Activated naive CD4-positive, alpha-beta T cell treated with anti-CD3 and anti-CD28 coated beads, Interleukin-2, amount 50 U/mL, for 24 hours (primary cell): Measurements from ENCODE around the gene SNTA1.
A peak's percentile ranks its signal among the peaks of the same experiment; 100 is the strongest.

Source experiments
- H3K27ac Mint-ChIP-seq: one replicate; pipeline ENCODE4 v1.8.0; 2021; ENCODE audit warnings: mild to moderate bottlenecking, mixed read lengths
- H3K27me3 Mint-ChIP-seq: one replicate; pipeline ENCODE4 v1.8.0; 2021; ENCODE audit warnings: mixed read lengths
- H3K36me3 Mint-ChIP-seq: one replicate; pipeline ENCODE4 v1.8.0; 2021; ENCODE audit warnings: mixed read lengths
- H3K4me1 Mint-ChIP-seq: one replicate; pipeline ENCODE4 v1.8.0; 2021; ENCODE audit warnings: mixed read lengths
- H3K4me3 Mint-ChIP-seq: one replicate; pipeline ENCODE4 v1.8.0; 2021; ENCODE audit warnings: mild to moderate bottlenecking, mixed read lengths
- H3K9me3 Mint-ChIP-seq: one replicate; pipeline ENCODE4 v1.8.0; 2021; ENCODE audit warnings: mixed read lengths

The SNTA1 gene

DNA sequence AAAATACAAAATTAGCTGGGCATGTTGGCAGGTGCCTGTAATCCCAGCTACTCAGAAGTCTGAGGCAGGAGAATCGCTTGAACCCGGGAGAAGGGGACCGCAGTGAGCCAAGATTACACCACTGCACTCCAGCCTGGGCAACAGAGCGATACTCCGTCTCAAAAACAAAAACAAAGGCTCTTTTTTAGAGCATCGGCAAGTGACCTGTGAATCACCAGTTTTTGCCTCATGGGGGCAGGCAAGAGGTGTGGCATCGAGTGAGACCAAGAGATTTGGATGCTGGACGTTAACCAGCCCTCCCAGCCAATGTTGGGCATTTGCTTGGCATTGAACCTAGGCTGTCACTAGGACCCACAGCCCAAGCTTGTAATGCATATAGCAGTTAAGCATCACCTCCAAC lies 27.6 kb downstream of the SNTA1 start:
- Mint-ChIP-seq H3K4me3 (no peak overlapping the region), H3K4me1 (no peaks in the 10 kb centered on the region), H3K27me3 (no peaks in the 10 kb centered on the region), H3K9me3 (no peaks in the 10 kb centered on the region), H3K36me3 (peaks cover 5% of the 10 kb centered on the region), H3K27ac (no peak overlapping the region)

DNA sequence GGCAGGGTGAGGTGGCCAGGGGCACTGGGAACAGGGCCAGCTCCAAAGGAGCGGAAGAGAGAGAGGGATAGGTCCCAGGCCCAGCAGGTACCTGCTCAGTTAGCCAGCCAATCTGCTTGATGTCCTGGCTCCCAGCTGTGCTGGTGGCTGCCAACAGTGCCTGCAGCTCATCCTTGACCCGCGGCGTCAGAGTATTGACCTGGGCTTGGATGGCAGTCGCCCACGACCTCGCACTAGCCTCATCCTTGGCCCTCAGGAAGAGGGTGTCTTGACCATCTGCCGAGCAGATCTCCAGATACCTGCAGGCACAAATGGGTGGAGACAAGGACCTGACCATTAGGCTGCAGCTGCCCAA lies 31.1 kb downstream of the SNTA1 start:
- Mint-ChIP-seq H3K36me3 (peaks cover 7% of the 10 kb centered on the region), H3K9me3 (no peaks in the 10 kb centered on the region), H3K4me1 (no peaks in the 10 kb centered on the region), H3K27me3 (no peaks in the 10 kb centered on the region), H3K27ac (no peak overlapping the region), H3K4me3 (no peak overlapping the region)

DNA sequence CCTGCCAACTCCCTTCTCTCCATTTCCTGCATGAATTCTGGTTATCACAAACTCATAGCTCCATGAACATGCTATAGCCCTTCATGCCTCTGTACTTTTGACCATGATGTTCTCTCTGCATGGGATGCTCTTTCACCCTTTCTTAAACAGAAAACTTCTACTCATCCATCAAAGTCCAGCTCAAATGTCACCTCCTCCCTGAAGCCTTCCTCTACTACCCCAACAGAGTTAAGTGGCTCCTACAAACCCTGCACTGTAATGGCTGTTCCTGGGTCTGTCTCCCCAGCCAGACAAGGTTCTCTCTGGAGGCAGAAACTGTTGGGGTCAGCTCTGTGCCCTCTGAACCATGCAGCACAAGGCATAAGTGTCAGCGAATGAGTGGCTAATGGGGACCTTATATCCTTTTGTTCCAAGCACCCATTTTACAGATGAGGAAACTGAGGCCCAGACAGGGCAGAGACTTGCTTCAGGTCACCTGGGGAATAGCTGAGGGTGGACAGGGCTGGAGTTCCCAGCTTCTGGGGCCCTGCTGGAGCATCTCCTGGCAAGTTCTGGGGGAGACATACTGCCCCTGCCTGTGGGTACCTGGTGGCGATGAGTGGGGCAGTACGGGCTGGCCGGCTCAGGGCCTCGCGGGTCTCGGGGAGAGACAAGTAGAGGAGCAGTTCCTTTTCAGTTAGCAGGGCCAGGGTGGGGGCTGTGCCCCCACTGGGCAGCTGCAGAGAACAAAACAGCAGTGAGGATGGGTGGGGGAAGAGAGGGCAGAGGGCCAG lies 31.7 kb downstream of the SNTA1 start:
- no peaks in the 10 kb centered on the region for H3K4me1 Mint-ChIP-seq
- H3K27me3 Mint-ChIP-seq, result no peaks in the 10 kb centered on the region
- H3K36me3 Mint-ChIP-seq, result peaks cover 11% of the 10 kb centered on the region
- no peak overlapping the region for H3K27ac Mint-ChIP-seq
- H3K4me3 Mint-ChIP-seq, result no peak overlapping the region
- no peaks in the 10 kb centered on the region for H3K9me3 Mint-ChIP-seq

DNA sequence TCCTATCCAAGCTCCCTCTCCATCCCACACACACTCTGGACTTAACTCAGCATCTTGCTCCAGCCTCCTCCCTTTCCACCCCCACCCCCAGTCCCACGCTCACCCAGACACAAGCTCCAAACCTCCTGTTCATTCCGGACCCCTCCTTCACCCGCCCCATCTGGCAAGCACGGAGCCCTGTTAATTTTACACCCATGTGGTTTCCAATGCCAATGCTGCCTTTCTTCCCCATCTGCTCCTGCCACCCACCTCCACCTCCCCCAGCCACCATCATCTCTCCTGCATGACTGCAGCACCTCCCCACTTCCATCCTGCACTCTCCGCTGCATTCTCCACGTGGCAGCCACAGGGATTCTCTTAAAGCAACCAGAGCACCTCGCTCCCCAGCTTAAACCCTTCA lies 32.3 kb downstream of the SNTA1 start:
- H3K27me3 Mint-ChIP-seq, result no peaks in the 10 kb centered on the region
- no peak overlapping the region for H3K27ac Mint-ChIP-seq
- no peak overlapping the region for H3K4me3 Mint-ChIP-seq
- no peaks in the 10 kb centered on the region for H3K9me3 Mint-ChIP-seq
- peaks cover 11% of the 10 kb centered on the region for H3K36me3 Mint-ChIP-seq
- H3K4me1 Mint-ChIP-seq, result no peaks in the 10 kb centered on the region

DNA sequence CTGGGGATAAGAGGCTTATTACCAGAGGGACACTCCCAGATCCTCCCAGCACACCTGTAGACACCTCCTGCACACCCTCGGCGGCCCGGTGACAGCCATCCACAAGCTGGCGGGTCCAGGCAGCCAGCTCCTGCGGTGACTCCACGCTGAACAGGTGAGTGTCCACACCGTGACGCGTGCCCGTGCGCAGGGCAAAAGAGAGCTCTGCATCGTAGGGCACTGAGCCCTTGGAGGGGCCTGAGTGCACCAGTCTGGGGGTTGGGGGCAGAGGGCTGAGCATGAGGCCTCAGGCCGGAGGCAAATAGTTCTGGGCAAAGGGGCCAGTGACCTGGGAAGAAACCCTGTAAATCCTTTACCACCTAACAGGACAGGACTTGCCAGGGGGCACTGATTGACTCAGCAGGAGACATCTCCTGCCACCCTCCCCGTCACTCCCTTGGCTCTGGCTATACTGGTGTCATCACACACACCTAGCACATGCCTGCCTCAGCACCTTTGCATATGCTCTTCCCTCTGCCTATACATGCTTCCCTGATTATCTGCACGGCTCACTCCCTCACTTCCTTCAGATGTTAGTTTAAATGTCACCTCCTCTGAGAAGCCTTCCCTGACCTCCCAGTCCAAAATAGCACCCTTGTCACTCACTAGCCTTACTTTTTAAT lies 33.4 kb downstream of the SNTA1 start:
- Mint-ChIP-seq H3K4me3 (no peak overlapping the region), H3K9me3 (no peaks in the 10 kb centered on the region), H3K36me3 (peaks cover 11% of the 10 kb centered on the region)

DNA sequence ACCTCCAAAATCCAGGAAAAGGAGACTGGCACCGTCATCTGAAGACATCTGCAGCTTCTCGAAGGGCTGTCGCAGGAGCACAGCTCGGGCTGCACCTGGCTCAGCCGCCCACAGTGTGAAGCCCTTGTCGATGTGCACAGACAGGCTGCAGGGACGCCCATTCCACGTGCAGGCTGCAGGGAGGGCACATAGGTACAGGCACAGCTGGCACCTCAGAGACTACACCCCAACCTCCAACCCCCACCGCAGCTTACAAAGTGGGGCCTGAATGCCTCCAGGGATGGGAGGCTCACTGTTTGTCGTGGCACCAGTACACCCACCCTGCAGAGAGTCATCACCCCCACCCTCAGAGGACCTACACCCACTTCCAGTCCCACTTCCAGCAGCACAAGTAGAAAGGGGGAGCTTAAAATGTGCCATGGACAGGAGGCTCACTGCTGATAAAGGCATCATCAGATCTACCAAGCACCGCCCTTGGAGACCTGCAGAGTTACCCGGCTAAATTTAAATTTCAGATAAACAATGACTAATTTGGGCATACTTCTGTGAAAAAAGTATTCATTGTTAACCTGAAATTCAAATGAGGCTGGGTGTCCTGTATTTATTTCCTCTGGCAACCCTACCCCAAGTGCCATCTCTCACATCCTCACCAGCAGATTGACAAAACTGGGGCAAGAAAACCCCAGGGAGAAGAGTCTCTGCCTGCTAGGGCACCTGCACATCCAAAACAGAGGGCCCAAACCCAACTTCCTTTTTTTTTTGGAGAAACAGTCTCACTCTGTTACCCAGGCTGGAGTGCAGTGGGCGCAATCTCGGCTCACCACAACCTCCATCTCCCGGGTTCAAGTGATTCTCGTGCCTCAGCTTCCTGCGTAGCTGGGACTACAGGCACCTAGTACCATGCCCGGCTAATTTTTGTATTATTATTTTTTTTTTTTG lies 34.6 kb downstream of the SNTA1 start:
- Mint-ChIP-seq H3K27ac (no peak overlapping the region), H3K36me3 (peaks cover 11% of the 10 kb centered on the region), H3K27me3 (no peaks in the 10 kb centered on the region), H3K4me1 (peaks cover 4% of the 10 kb centered on the region), H3K4me3 (no peak overlapping the region), H3K9me3 (no peaks in the 10 kb centered on the region)

More for the DNA sequence above, 33.4 kb downstream of the SNTA1 start:
- Mint-ChIP-seq H3K27ac (no peak overlapping the region), H3K27me3 (no peaks in the 10 kb centered on the region), H3K4me1 (no peaks in the 10 kb centered on the region)

DNA sequence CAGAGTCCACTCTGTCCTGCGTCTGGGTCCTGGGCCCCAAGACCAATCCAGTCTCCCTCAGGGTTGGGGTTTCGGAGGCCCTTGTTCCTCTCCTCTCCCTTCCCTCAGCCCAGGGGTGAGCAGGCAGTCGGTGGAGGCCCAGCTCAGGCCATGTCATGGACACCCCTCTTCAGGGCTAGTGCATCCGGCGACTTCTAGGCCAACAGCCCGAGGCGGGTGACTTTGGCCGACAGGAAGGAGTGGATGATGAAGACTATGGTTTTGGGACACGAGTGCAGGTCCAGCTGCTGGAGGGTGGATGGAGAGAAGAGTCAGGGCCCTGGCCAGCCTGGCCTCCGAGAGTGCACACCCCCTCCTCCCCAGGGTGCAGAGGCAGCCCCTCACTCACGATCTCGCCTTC lies 35.2 kb downstream of the SNTA1 start:
- Mint-ChIP-seq H3K27ac (no peak overlapping the region), H3K4me1 (peaks cover 11% of the 10 kb centered on the region), H3K36me3 (peaks cover 11% of the 10 kb centered on the region), H3K27me3 (no peaks in the 10 kb centered on the region), H3K9me3 (no peaks in the 10 kb centered on the region), H3K4me3 (no peak overlapping the region)

DNA sequence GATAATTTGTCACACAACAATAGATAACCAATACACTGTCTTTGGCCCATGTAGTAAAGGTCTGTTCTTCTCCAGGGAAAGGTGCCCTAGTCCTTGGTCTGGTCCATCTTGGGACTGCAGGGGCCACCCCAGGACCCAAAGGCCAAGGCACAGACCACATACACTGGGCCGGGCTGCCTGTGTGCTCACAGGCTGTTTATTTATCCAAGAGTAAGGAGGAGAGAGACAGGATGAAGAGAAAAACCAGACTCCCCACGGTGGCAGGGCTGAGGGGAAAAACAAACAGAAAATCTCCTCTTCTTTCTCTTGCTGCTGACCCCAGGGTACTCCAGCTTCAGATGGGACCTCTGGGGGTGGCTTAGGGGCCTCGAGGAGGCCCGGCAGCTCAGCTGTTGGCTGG lies 35.8 kb downstream of the SNTA1 start:
- Mint-ChIP-seq H3K4me3 (no peak overlapping the region), H3K9me3 (no peaks in the 10 kb centered on the region), H3K27me3 (no peaks in the 10 kb centered on the region), H3K36me3 (peaks cover 11% of the 10 kb centered on the region), H3K4me1 (peaks cover 12% of the 10 kb centered on the region), H3K27ac (no peak overlapping the region)

DNA sequence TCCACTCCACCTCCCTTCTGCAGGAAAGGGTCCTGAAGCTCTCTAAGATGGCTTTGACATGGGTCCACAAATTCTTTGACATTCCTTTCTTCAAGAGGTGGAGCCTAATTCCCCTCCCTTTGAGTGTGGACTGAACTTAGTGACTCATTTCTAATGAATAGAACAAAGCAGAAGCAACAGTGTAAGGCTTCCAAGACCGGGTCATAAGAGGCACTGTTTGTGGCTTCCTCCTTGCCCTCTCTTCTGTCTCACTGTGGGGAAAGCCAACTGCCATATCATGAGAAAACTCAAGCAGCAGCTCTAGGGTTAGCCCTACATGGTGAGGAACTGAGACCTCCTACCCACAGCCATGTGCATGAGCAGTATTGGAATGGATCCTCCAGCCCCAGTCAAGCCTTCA lies 36.3 kb downstream of the SNTA1 start:
- Mint-ChIP-seq H3K4me3 (no peak overlapping the region), H3K27me3 (no peaks in the 10 kb centered on the region), H3K36me3 (peaks cover 11% of the 10 kb centered on the region), H3K4me1 (peaks cover 17% of the 10 kb centered on the region), H3K27ac (no peak overlapping the region), H3K9me3 (no peaks in the 10 kb centered on the region)

DNA sequence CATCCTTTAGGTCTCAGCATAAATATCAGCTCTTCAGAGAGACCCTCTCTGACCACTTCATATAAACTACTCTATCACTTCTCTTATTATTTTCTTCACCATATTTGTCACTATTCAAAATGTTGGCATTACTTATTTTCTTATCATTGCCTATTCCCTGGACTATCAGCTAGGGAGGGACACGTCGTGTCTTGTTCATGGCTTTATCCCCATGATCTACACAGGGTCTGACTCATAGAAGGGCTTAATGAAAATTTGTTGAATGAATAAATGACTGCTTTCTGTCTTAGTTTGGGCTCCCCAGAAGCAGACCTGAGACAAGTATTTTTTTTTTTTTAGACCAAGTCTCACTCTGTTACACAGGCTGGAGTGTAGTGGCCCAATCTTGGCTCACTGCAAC lies 39.3 kb downstream of the SNTA1 start:
- H3K36me3 Mint-ChIP-seq, result peaks cover 7% of the 10 kb centered on the region
- H3K27ac Mint-ChIP-seq, result no peak overlapping the region
- H3K4me1 Mint-ChIP-seq, result peaks cover 38% of the 10 kb centered on the region
- no peaks in the 10 kb centered on the region for H3K9me3 Mint-ChIP-seq
- no peaks in the 10 kb centered on the region for H3K27me3 Mint-ChIP-seq
- H3K4me3 Mint-ChIP-seq, result peak overlapping the region; percentile 15

DNA sequence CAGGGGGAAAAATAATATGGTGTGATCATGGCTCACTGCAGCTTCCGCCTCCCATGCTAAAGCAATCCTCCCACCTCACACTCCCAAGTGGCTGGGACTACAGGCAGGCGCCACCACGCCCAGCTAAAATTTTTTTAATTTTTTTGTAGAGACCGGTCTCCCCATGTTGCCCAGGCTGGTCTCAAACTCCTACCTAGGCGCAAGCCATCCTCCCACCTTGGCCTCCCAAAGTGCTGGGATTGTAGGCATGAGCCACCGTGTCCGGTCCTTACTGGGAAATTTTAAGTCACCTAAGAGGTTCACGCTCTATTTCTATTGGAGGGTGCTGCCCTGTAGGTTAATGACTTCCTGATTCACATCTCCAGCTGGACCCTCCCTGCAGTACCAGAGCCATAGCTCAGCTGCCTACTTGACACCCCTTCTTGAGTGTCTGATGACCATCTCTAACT lies 41.6 kb downstream of the SNTA1 start:
- peaks cover 61% of the 10 kb centered on the region for H3K4me1 Mint-ChIP-seq
- H3K27ac Mint-ChIP-seq, result peak overlapping the region; percentile 79
- H3K27me3 Mint-ChIP-seq, result no peaks in the 10 kb centered on the region
- H3K36me3 Mint-ChIP-seq, result peaks cover 2% of the 10 kb centered on the region
- no peaks in the 10 kb centered on the region for H3K9me3 Mint-ChIP-seq
- peak overlapping the region; percentile 94 for H3K4me3 Mint-ChIP-seq

DNA sequence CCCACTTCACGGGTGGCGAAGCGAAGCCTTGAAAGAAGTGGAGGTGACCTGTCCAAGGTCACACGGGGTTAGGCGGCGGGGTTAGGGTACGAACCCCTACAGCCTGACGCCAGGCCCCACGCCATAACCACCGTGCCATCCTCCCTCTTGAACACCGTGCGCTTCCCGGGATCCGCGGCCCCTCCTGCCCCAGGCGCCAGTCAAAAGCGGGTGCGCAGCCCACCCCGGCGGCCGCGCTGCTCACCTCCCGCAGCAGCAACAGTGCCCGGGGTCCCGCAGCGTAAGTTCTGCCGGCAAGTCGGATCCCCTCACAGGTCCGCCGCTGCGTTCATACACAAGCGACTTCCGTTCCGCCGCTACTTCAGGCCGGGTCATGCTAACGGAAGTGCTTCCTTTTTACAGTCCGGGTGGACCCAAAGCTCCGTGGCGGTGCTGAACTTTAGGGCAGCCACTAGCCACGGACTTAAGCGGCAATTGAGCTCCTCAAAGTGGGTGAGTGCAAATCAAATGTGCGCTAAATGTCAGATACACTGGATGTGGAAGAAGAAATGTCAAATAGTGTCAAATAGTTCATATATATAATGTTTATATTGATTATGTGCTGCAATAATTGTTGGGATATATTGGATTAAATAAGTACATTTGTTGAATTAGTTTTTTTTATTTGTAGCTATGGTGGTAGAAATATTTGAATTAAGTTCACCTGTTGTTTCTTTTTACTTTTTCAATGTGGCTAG lies 42.2 kb downstream of the SNTA1 start, which contains the start of gene CDK5RAP1:
TSS of gene CDK5RAP1 (minus strand) at position 336 of the 737 bp plus-strand sequence. CDS start 4,455 bp downstream, outside the sequence.
- Mint-ChIP-seq H3K27me3 (no peaks in the 10 kb centered on the region), H3K27ac (peak within 1 kb of the TSS; percentile 79), H3K4me3 (peak within 1 kb of the TSS; percentile 94), H3K4me1 (peaks cover 65% of the 10 kb centered on the region), H3K9me3 (no peaks in the 10 kb centered on the region), H3K36me3 (peaks cover 2% of the 10 kb centered on the region)

DNA sequence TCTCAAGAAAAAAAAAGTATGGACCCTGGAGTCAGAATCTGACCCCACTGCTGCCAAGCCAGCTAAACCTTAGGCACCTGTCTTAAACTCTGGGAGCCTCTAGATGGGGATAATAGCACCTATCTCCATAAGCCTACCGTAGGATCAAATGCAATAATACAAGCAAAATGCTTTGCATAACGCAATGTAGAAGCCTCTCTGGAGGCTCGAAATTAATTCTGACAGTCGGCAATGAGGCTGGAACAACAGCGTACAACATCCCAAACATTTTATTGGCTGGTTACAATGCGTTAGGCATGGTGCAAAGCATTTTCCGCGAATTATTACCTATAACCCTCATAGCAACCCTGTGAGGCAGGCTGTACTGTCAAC lies 42.8 kb downstream of the SNTA1 start:
- Mint-ChIP-seq H3K4me1 (peaks cover 71% of the 10 kb centered on the region), H3K9me3 (no peaks in the 10 kb centered on the region), H3K27me3 (no peaks in the 10 kb centered on the region), H3K36me3 (peaks cover 5% of the 10 kb centered on the region), H3K27ac (no peak overlapping the region), H3K4me3 (peak overlapping the region; percentile 94)

DNA sequence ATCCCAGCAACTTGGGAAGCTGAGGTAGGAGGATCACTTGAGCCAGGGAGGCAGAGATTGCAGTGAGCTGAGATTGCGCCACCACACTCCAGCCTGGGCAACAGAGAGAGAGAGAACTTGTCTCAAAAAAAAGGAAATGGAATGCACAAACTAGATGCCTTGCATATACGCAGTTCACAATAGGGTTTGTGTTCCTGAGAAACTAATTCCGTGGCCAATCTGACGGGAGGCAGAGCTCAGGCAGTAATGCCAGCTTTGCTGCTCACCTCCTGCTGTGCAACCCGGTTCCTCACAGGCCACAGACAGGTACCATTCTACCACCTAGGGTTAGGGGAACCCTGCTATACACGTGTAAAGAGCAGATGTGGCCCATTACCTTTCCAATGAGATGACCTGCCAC lies 43.6 kb downstream of the SNTA1 start:
- no peaks in the 10 kb centered on the region for H3K27me3 Mint-ChIP-seq
- peak overlapping the region; percentile 94 for H3K4me3 Mint-ChIP-seq
- H3K36me3 Mint-ChIP-seq, result peaks cover 5% of the 10 kb centered on the region
- H3K9me3 Mint-ChIP-seq, result no peaks in the 10 kb centered on the region
- no peak overlapping the region for H3K27ac Mint-ChIP-seq
- peaks cover 77% of the 10 kb centered on the region for H3K4me1 Mint-ChIP-seq

DNA sequence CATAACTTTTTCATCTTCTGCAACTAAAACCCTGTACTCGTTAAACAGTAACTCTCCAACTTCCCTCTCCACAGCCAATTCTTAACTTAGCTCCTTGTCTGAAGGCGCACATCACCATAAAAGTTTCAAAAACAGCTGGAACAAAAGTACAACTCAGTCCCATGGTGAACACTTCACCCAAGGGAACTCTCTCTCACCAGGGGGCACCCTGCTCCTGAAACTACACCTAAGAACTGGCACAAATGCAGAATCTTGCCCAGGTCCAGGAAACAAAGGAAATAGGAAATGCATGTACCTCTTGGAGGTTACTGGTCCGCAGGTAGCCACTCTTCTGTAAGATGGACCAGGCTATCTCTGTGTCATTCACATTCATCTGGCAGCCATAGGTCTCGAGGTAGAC lies 48.8 kb downstream of the SNTA1 start:
- Mint-ChIP-seq H3K36me3 (peaks cover 18% of the 10 kb centered on the region), H3K9me3 (no peaks in the 10 kb centered on the region)

More for the DNA sequence above, 48.8 kb downstream of the SNTA1 start:
- no peak overlapping the region for H3K4me3 Mint-ChIP-seq
- peaks cover 47% of the 10 kb centered on the region for H3K4me1 Mint-ChIP-seq
- no peak overlapping the region for H3K27ac Mint-ChIP-seq
- H3K27me3 Mint-ChIP-seq, result no peaks in the 10 kb centered on the region
